Measurements from ENCODE around the gene CYP1A2. TPM values are rescaled to one million over a fixed set of nuclear protein-coding genes. Genes with fewer than 3 reads are reported as not detected.

CYP1A2 gene
- total RNA-seq, 1 donor from 2014 or later = not detected

DNA sequence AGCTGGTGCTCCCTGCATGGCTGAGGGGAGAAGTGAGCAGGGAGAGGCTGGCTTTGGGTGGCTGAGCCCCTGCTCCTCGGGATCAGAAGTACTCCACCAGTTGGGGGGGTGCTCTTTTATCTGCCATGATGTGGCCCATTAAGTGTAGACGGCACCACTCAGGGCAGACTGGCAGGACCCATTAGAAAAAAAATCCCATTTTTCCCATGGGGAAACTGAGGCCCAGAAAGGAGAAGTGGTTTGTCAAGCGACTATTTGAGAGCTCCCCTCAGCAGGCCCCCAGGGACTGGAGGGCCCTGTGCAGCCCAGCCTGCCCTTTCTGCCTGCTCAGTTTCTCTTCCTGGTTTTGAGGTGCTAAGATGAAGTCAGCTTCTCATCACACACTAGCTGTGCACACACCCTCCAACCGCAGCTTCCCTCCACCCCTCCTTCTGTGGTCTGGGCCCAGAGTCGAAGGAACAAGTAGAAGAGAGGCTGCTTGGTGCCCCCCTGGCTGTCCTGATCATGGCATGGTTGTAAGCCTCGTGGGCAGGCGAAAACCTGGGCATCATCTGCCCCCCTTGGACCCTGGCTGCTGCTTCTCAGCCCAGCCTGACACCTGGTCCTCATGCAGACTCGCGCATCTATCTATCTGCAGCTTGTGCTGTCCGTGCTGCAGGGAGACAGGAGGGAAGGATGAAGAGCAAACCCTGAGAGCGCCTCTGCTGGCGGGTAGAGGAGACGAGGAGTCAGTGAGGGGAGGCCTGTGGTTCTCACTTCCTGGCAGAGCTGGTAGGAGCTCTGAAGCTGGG lies 38.8 kb downstream of the CYP1A2 start:
- DNase-seq (ENCODE audit: low spot score in 2 of 2) = no peak

DNA sequence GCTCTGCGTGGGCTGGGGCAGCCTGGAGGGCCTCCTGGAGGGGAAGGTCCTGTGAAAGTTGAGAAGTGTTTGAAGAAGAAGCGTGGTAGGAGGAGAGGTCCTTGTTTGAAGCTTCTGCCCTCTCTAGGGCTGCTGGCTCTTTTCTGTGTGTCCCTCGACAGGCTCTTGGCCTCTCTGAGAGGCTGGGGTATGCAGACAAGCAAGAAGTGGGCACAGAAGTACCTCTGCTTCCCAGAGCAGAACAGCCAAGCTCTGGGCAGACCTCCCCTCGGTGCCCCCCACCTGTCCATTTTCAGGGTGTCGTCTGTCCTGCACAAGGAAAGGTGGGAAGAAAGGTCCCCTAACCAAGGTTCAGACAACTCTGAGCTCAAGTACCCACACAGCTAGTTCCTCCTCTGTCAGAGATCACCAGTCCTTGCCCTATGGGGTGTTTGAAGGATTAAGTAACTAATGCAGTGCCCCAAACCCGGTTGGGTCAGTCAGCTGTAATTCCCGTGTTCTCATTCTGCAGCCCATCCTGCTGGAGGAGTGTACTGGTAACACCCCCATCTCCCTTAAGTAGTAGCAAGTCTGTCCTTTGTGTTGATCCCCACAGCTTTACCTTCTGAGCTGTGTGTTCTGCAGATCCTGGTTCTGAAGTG lies 39.5 kb downstream of the CYP1A2 start:
- FAIRE-seq (no peak), DNase-seq (ENCODE audit: low spot score in 2 of 2) (no peak)

More for the DNA sequence above, 38.8 kb downstream of the CYP1A2 start:
- FAIRE-seq = no peak

GRCh38 chr15:74788683-74789151 lies 40.1 kb downstream of the CYP1A2 start:
- FAIRE-seq = no peak
- no peak for DNase-seq (ENCODE audit: low spot score in 2 of 2)

DNA sequence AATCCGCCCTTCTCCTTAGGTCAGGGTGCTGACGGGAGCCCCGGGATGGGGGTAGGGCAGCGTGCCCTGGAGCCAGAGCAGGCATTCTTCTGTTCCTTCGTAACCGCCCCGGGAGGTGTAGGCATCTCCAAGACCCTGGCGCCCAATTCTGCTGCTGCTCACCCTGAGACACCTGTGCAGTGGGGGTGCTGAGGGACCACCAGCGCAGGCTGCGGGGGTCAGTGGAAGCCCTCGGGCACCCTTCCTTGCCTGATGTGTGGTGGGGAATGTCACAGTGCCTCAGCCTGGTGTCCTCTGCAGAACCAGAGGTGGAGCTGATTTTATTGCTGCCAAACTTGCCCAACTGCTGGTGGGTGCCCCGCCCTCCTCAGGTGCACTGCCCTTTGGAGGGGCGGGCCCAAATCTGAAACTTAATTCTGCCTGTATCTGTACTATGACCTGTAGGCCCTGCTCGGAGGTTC lies 40.6 kb downstream of the CYP1A2 start:
- DNase-seq (ENCODE audit: low spot score in 2 of 2) (no peak), FAIRE-seq (no peak)

- FAIRE-seq (no peak), DNase-seq (ENCODE audit: low spot score in 2 of 2) (no peak)
Observed at GRCh38 chr15:74789741-74790079, 41.1 kb downstream of the CYP1A2 start.

- no peak for FAIRE-seq
- DNase-seq (ENCODE audit: low spot score in 2 of 2) = no peak
Observed at GRCh38 chr15:74790080-74790916, 41.7 kb downstream of the CYP1A2 start.

- no peak for DNase-seq (ENCODE audit: low spot score in 2 of 2)
- no peak for FAIRE-seq
Observed at GRCh38 chr15:74791007-74791406, 42.4 kb downstream of the CYP1A2 start.

DNA sequence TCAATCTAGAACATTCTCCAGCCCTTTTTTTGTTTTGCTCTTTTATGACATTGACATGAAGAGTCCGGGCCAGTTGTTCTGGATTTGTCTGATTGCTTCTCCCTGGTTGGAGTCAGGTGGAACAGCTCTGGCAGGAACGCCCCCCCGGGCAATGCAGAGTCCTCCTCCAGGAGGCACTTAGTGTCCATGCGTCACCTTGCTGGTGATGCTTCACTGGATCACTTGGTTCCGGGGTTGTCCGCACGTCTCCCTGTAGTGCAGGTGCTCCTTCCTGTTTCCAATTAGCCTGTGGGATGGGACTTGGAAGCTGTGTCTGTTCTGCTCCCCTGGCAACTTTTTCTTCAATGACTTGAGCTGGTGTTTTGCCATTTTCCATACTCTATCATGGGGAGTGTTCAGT lies 43.0 kb downstream of the CYP1A2 start:
- DNase-seq (ENCODE audit: low spot score in 2 of 2) (no peak), FAIRE-seq (no peak)

DNA sequence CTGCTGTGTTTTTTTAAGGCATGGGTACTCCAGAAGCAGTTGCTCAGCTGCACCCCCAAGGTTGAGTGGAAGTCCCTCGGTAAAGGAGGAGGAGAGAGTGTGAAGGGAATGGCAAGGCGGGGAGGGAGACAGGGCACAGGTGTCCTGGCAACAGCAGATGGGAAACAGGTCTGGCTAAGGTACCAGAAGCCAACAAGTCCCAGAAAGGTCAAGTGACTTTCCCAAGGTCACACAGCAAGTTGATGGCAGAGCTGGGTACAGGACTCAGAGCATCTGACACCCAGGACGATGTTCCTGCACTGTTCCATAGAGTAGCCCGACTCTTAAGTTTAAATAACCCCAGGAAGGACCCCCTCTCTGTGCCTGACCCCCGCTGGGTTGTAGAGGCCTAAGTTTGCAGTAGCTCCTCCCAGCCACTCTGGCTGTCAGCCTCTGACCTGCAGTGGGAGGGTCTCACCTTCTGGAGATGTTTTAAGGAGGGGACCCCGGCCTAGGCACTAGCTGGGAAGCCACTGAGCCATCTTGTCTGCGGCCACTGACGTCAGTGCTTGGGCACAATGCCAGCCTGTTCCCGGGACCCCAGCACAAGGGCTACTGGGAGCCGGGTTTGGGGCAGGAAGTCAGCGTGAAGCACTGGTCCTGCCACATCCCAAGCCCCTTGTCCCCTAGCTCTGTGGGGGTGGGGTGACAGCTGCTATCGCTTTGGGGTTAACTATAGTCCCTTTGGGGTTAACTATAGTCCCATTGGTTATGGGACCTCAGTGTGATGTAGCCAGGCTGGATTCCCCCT lies 43.8 kb downstream of the CYP1A2 start:
- no peak for FAIRE-seq
- DNase-seq (ENCODE audit: low spot score in 2 of 2) = no peak

- FAIRE-seq (no peak), DNase-seq (ENCODE audit: low spot score in 2 of 2) (no peak)
Observed at GRCh38 chr15:74793135-74794028, 44.7 kb downstream of the CYP1A2 start.

DNA sequence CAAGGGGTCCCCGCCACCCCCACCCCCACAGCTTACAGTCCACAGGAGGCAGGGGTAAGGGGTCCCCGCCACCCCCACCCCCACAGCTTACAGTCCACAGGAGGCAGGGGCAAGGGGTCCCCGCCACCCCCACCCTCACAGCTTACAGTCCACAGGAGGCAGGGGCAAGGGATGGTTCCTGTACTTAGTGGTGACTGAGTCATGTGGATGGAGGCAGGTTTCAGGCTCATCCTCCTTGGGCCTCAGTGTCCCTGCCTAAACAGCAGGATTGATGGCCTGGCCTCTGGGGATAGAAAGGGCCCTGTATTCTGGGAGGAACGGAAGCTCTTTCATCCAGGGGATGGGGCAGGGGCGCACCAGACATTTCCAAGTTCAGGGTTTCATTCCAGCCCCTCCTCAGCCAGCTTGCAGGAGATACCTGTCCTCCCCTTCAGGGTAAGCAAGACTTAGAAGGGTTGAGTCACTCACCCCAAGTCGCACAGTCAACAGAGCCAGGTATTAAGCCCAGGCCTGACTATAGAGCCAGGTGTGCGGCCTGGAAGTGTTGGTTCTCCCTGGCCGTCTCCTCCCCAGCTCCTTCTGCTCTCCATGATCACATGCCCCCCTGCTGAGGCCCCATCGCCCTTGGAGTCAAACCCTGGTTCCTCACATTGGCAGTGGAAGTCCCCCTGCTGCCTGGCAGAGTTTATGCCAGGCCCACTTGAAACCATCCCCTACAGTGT lies 45.8 kb downstream of the CYP1A2 start:
- FAIRE-seq = no peak
- no peak for DNase-seq (ENCODE audit: low spot score in 2 of 2)

GRCh38 chr15:74794970-74795349 lies 46.3 kb downstream of the CYP1A2 start:
- no peak for FAIRE-seq
- DNase-seq (ENCODE audit: low spot score in 2 of 2) = no peak

DNA sequence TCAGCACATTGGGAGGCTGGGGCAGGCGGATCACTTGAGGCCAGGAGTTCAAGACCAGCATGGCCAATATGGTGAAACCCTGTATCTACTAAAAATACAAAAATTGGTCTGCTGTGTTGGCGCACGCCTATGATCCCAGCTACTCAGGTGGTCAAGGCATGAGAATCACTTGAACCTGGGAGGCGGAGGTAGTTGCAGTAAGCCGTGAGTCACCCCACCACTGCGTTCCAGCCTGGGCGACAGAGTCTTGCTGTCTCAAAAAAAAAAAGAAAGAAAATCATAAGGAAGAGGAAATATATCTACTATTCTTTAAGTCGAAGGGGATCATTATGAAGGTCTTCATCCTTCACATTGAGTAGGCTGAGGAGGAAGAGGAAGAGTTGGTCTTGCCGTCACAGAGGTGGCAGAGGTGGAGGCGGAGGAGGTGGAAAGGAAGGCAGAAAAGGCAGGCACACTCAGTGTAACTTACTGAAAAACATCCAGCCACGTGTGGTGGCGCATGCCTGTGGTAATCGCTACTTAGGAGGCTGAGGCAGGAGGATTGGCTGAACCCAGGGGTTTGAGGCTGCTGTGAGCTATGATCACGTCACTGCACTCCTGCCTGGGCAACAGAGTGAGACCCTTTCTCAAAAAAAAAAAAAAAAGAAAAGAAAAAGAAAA lies 47.5 kb downstream of the CYP1A2 start:
- FAIRE-seq (no peak), DNase-seq (ENCODE audit: low spot score in 2 of 2) (no peak)

GRCh38 chr15:74798388-74799254 lies 50.0 kb downstream of the CYP1A2 start:
- no peak for FAIRE-seq
- DNase-seq (ENCODE audit: low spot score in 2 of 2) = no peak

GRCh38 chr15:74799255-74799855 lies 50.7 kb downstream of the CYP1A2 start:
- FAIRE-seq (no peak), DNase-seq (ENCODE audit: low spot score in 2 of 2) (no peak)

- FAIRE-seq (no peak), DNase-seq (ENCODE audit: low spot score in 2 of 2) (peak; percentile 86 to 97)
Observed at GRCh38 chr15:74799856-74800558, 51.4 kb downstream of the CYP1A2 start.
